Loucy (cell line): ENCODE results near the gene ARHGEF33.

ENCODE experiments used
- EZH2phosphoT487 ChIP-seq: fragments of 200-600 bp; IDR thresholded peaks from 2 replicates; pipeline ENCODE4 v1.6.1; 2018; ENCODE audit warnings: antibody characterized with exemption, mild to moderate bottlenecking, moderate library complexity, borderline replicate concordance
- TF ChIP-seq, protein P1 (sequence below): fragments of 200-600 bp; sonication (generic); conservative IDR thresholded peaks from 2 replicates; pipeline ENCODE4 v1.5.1; 2014; ENCODE audit warnings: mild to moderate bottlenecking, antibody characterized with exemption, low read length

GRCh38 chr2:38977047-38977446 lies 87.4 kb downstream of the ARHGEF33 start:
- no peak for TF ChIP-seq EZH2phosphoT487
- TF ChIP-seq, protein P1, sequence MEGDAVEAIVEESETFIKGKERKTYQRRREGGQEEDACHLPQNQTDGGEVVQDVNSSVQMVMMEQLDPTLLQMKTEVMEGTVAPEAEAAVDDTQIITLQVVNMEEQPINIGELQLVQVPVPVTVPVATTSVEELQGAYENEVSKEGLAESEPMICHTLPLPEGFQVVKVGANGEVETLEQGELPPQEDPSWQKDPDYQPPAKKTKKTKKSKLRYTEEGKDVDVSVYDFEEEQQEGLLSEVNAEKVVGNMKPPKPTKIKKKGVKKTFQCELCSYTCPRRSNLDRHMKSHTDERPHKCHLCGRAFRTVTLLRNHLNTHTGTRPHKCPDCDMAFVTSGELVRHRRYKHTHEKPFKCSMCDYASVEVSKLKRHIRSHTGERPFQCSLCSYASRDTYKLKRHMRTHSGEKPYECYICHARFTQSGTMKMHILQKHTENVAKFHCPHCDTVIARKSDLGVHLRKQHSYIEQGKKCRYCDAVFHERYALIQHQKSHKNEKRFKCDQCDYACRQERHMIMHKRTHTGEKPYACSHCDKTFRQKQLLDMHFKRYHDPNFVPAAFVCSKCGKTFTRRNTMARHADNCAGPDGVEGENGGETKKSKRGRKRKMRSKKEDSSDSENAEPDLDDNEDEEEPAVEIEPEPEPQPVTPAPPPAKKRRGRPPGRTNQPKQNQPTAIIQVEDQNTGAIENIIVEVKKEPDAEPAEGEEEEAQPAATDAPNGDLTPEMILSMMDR: no peak
